GM12892 (cell line): ENCODE measurements around the gene CACHD1.

Experiments
- POLR2A ChIP-seq: IDR thresholded peaks from 2 replicates; pipeline ENCODE4 v1.6.1; 2011; ENCODE audit warnings: low read depth, low read length, control low read depth
- POLR2AphosphoS5 ChIP-seq: IDR thresholded peaks from 2 replicates; pipeline ENCODE4 v1.6.1; 2011; ENCODE audit warnings: low read depth, low read length, control low read depth
- TAF1 ChIP-seq: IDR thresholded peaks from 2 replicates; pipeline ENCODE4 v1.6.1; 2011; ENCODE audit warnings: low read depth, mild to moderate bottlenecking, control low read depth, low read length, borderline replicate concordance

GRCh38 chr1:64581843-64582185, 111.9 kb downstream of the CACHD1 start:
- TF ChIP-seq POLR2AphosphoS5 (no peak), POLR2A (no peak), TAF1 (no peak)
